ENCODE results near the gene SLC26A9.

The SLC26A9 gene

DNA sequence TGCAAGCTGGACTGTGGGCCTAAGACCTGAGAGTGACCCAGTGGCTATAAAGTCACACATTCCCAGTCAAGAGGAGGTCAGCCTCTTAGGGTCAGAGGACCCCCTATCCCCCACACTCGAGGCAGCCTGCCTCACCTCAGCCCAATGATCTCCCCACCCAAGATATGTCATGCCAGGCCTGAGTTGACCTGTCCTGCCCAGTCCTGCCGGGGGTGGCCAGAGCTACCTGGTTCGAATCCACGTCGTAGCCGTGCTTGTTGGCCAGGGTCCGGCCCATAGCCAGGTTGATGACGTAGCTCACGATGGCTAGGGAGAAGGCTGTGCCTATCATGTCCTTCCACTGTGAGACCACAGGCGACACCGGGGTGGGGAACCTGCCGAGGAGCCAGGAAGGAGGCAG lies 15.6 kb downstream of the SLC26A9 start:
- DNase-seq (ENCODE audit: low read depth in 2 of 3, low spot score in 1 of 3) = no peak

DNA sequence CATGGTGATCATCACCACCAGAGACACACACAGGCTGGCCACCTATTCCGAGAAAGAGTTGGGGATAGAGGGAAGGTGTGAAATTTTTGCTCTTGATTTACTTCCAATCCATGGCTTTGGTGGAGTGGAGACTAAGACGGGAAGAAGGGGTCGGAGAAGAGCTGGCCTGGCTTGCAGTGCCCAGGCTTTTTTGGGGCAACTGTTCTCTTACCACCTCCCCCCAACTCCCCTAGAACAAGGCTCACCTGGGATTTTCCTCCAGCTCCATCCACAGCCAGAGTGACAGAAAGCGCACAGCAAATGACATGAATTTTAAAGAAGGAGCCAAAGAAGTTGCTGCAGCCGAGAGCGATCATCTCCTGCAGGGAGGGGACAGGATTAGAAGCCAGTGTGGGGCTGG lies 16.0 kb downstream of the SLC26A9 start:
- no peak for DNase-seq (ENCODE audit: low read depth in 2 of 3, low spot score in 1 of 3)

- DNase-seq (ENCODE audit: low read depth in 2 of 3, low spot score in 1 of 3) = no peak
Measured at GRCh38 chr1:205926636-205927035, 16.6 kb downstream of the SLC26A9 start.

- DNase-seq (ENCODE audit: low read depth in 2 of 3, low spot score in 1 of 3) = no peak
Measured at GRCh38 chr1:205926213-205926612, 17.0 kb downstream of the SLC26A9 start.

- DNase-seq (ENCODE audit: low read depth in 2 of 3, low spot score in 1 of 3) = no peak
Measured at GRCh38 chr1:205925736-205926135, 17.5 kb downstream of the SLC26A9 start.

DNA sequence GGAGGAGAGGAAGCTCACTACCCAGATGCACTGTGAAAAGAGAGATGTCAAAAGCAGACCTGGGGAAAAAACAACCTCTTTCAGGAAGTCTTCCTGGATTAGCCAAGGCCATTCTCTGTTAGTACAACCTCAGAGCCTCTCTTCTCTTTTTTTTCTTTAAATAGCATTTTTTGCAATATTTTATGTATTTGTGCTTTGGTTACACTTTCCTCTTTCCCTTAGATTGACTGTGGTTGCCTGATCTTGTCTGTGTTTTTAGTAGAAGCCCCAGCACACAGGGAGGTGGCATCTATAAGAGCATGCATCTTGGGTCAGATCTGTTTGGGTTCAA lies 18.8 kb downstream of the SLC26A9 start:
- DNase-seq (ENCODE audit: low read depth in 2 of 3, low spot score in 1 of 3) = no peak

GRCh38 chr1:205923651-205924459 lies 19.4 kb downstream of the SLC26A9 start:
- no peak for DNase-seq (ENCODE audit: low read depth in 2 of 3, low spot score in 1 of 3)

DNA sequence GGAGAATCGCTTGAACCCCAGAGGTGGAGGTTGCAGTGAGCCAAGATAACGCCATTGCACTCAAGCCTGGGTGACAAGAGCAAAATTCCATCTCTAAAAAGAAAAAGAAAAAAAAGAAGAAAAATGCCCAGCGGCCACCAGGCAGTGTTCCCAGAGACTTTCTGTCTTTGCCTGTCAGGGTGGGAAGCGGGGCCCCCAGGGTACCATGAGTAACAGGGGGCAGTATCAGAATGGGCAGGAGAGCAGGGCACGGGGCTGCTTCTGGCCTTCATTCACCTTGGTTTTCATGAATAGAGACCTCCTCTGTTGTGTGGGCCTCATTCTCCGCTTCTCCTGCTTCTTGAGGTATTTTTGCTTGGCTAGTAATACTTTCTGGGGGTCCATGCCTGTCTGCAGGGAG lies 20.4 kb downstream of the SLC26A9 start:
- no peak for DNase-seq (ENCODE audit: low read depth in 2 of 3, low spot score in 1 of 3)

DNA sequence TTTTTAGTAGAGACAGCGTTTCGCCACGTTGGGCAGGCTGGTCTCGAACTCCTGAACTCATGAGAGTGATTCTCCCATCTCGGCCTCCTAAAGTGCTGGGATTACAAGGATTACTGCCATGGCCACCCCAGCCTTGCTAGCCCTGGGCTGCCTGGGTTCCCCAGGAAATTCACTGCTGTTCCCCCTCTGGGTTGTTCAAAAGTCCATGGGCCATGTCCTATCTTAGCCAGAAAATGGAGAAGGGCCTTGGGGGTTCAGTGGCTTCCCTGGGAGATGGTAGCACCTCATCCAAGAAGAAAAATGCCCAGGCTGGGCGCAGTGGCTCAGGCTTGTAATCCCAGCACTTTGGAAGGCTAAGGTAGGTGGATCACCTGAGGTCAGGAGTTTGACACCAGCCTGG lies 20.9 kb downstream of the SLC26A9 start:
- no peak for DNase-seq (ENCODE audit: low read depth in 2 of 3, low spot score in 1 of 3)

- DNase-seq (ENCODE audit: low read depth in 2 of 3, low spot score in 1 of 3) = no peak
Measured at GRCh38 chr1:205921570-205921909, 21.7 kb downstream of the SLC26A9 start.

GRCh38 chr1:205920861-205921569 lies 22.2 kb downstream of the SLC26A9 start:
- no peak for DNase-seq (ENCODE audit: low read depth in 2 of 3, low spot score in 1 of 3)

DNA sequence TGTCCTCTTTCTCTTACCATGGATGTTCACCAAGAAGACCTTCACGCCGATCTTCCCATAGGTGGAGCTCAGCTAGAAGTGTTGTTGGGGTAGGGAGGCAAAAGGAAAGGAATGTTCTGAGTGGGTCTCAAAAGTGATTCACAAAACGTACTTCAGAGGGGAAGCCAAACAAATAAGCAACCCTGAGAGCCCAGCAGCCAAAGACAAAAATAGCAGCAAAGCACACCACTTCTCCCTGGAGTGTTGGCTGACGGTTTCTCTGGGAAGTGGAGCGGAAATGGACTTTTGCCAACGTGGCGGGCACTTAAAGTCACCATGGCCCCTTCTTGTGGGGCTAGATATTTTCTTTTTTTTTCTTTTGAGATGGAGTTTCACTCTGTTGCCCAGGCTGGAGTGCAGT lies 23.1 kb downstream of the SLC26A9 start:
- no peak for DNase-seq (ENCODE audit: low read depth in 2 of 3, low spot score in 1 of 3)

- DNase-seq (ENCODE audit: low read depth in 2 of 3, low spot score in 1 of 3) = peak; percentile 56 to 80 (median 63)
Measured at GRCh38 chr1:205918955-205919746, 24.1 kb downstream of the SLC26A9 start.

DNA sequence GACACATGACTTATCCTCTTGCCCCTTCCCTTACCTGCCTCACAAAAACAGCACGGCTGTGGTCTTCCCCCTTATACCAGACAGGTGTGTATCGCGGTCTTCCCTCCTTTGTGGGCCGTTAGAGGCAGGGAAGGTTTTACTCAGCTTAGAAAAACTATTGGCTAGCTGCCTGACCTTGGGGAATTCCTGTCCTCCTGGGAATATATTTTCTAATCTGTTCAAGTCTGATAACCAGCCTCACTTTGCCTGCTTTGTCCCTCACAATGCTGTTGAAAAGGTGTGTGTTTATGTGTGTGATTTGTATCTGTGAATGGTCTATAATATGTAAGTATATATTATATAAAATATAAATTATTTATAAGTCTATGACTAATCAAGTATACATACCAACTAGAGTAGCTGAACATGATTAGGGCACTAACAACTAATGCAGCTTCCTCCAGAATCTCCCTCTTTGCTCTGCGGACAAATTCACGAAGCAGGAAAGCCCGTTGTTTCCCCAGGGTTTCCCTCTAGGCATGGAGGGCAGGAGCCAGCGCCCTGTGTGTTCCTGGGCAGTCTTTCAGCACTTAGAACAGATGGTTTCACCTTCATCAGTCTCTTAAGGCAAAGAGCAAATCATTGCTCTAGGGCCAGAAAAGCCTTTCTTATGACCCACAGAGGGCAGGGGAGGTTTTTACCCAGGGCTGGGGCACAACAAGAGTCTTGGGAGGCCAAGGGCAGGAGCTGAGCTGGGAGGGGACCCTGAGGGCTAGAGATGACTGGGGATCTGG lies 25.6 kb downstream of the SLC26A9 start:
- DNase-seq (ENCODE audit: low read depth in 2 of 3, low spot score in 1 of 3) = no peak

DNA sequence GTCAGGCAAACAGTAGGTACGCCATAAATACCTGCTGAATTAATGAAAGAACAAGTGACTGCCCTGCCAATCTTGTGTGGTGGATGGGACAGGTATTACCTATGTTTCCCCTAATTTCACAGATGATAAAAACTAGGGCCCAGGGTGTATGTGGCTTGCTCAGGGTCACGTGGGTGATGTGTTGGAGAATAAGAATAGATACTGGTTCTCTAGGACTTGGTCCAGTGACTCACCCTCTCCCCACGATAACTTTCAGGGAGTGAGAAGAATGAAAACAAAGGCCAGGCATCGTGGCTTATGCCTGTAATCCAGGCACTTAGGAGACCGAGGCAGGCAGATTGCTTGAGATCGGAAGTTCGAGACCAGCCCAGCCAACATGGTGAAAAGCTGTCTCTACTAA lies 26.7 kb downstream of the SLC26A9 start:
- no peak for DNase-seq (ENCODE audit: low read depth in 2 of 3, low spot score in 1 of 3)

DNA sequence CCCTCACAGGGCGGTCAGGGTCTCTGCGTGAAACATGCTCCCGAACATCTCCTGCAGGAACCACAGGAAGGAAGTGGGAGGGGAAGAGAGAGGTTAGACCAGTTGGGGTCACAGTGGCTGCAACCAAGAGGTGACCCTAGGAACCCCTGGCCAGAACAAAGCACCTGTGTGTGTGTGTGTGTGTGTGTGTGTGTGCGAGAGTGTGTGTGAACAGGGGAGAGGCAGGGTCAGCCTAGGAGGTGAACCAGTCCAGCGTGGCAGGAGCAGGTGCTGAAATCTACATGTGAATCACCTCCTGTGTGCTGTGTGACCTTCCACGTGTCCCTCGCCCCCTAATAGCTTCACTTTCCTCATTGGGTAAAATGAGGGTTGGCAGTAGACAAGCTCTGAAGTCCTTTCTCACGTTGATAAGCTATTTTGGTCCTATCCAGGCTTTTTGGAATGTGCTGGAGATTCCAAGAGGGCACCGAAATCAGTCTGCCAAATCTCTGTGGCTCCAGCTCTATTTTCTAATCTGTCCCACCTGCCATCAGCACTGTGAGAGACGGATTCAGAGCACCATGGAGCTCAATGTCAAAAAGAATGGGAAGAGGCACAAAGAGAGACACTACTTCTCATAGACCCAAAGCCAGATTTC lies 27.8 kb downstream of the SLC26A9 start:
- DNase-seq (ENCODE audit: low read depth in 2 of 3, low spot score in 1 of 3) = no peak

DNA sequence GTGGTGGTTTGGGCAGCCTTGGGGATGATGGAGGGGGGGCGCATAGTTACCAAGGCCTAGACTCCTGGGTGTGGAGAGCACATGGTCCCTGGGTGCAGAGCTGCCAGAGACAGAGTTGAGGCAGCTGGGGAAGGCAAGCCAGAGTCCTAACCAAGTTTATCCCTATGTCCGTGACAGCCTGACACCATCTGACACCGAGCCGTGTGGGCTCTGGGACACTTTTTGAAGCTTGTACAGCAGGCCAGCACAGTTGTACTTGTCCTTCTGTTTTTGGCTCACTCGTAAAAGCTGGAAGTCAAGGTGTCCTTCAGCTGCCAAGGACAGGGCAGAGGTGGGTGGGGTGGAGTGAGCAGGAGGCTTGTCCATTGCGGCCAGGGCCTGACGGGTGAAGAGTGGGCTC lies 28.5 kb downstream of the SLC26A9 start:
- no peak for DNase-seq (ENCODE audit: low read depth in 2 of 3, low spot score in 1 of 3)

DNA sequence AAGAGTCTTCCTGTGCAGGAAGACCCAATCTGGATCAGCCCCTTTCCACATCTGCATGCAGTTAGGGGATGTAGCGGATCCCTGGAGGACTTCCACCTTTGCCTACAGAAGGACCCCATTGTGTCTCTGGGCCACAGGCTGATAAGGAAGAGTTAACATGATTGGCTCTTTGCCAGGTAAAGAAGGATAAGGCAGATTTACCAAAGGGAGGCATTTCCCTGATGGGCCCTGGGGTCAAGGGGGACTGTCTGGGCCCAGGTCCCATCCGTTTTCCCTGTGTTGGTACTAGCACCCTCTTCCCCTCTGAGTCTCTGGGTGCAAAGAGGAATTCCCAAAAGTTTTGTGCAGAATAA lies 29.1 kb downstream of the SLC26A9 start:
- no peak for DNase-seq (ENCODE audit: low read depth in 2 of 3, low spot score in 1 of 3)

DNA sequence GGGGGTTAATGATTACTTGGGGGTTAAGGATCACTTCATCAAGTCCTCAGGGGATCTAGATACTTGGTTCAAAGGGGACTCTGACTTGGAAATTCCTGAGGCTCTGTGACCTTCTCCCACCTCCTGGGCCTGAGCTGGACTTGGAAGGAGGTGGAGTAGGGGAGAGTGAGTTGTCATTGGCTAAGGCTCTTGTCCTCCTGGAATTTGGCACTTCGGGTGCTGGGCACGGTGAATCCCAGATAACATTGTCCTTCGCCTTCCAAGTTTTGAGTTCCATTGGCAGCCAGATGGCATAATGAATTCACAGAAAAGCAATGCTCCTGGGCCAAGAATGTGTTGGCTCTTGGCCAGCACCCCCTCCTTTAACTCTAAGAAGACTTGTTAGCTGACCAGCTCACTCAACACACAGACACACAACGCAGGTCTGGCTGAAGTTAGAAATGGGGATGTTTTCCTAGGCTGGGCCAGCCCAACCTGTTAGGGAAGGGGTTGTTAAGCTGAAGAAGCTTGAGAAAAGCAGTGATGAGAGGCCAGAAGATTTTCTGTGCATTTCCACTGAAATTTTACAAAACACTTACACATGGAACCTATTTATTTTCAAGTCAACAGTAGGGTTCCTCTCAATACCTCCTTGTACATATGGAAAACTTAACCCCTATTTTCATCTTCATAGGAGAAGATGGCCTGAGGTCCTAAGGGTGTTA lies 29.7 kb downstream of the SLC26A9 start:
- no peak for DNase-seq (ENCODE audit: low read depth in 2 of 3, low spot score in 1 of 3)

DNA sequence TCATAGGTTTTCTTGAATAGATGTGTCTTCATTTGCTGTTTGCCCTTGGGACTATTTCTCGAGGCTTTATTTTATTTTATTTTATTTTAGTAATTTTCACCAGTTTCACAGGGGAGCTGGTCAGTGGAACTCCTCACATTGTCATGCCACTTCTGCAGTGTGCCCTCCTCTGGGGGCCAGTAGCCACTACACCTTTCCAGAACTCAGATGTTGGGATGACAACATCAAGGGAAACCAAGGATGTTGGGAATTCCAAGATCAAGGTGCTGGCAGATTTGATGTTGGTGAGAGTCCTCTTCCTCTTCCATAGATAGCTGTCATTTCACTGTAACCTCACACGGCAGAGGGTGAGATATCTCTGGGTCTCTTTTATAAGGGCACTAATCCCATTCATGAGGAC lies 35.5 kb downstream of the SLC26A9 start:
- no peak for DNase-seq (ENCODE audit: low read depth in 2 of 3, low spot score in 1 of 3)
